Head of caudate nucleus (tissue), 42 donors: ENCODE measurements around the gene OGA.

Experiments
- DNase-seq, 42 donors: peaks; one replicate each; pipeline versions ENCODE4 v3.0.0 to v3.0.0-alpha.2; 2020 to 2021; ENCODE audit warnings: mixed read lengths in 7 of 42
- intact Hi-C: fragments of 100-400 bp; cut with DNase I; formaldehyde crosslinking; loops from one replicate; pipeline ENCODE4 v1.15.0; 2022

Gene OGA

DNA sequence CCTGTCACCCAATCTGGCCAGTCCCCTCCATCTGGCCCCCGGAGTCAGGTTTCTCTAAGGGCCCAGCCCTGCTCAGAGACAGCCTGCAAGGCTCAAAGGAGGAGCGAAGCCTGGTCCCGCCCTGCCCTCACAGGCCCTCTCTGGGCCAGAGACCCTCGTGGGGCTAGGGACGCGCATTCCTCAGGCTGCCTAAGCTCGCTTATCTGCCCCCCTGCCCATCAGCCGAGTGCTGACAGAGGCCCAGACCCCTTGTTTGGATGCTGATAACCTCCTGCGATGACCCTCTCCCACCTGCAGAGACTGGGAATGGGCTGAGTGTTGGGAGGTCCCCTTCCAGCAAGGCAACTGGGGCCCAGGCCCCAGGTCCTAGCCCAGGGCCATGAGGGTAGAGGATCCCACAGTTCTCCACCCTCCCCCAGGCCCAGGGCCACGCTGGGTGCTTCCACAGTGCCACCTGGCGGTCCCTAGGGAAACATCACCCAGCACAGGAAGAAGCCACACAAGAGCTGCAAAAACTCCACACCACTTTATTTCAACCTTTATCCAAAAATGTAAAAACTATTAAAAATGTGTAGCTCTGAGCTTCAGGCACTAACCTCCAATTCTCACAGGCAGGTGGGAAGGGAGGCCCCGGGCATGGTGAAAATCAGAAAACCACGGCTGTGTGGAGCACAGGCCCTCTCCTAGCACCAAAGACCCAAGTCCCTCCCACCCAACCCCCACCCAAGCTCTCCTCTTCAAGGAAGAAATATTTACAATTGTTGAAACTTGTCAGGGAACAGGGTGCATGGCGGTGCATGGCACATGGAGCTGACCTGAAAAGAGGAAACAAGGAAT lies 37.2 kb downstream of the OGA start:
- intact Hi-C loops, result loop anchor here (5.0 kb wide), 1 partner anchor 179 kb away; no protein-coding TSS in a partner anchor
- peak; percentile 49 to 88 (median 74) for DNase-seq

DNA sequence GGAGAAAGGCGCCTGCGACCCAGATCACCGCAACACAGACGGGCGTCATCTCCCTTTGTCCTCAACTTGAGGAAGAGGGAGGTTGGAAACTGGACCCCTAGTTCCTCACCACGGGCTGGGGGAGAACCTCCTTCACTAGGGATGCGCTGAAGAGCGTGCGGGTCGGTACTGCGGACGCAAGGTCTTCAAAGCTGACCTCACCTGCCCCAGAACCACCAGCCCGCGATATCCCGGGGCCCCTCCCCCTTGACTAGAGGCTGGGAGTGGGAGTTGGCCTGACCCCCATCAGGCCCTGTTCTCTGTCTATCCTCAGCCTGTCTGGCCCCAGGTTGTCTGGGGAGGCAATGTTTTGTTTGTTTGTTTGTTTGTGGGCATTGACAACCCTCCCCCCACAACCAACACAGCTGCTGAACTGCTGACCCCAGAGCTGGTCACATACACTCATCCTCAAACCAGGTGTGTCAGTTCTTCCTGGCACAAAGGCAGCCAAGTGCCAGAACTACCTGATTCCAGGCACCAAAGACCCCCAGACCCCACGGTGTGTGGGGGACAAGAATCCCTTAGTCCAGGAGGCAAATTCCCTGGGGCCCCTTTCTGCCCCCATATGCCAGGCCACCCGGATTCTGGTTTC lies 37.9 kb downstream of the OGA start:
- intact Hi-C loops, result loop anchor here (5.0 kb wide), 1 partner anchor 178 kb away; no protein-coding TSS in a partner anchor
- peak in 4 of 42 donors; percentile 8 to 28 (median 18) for DNase-seq

DNA sequence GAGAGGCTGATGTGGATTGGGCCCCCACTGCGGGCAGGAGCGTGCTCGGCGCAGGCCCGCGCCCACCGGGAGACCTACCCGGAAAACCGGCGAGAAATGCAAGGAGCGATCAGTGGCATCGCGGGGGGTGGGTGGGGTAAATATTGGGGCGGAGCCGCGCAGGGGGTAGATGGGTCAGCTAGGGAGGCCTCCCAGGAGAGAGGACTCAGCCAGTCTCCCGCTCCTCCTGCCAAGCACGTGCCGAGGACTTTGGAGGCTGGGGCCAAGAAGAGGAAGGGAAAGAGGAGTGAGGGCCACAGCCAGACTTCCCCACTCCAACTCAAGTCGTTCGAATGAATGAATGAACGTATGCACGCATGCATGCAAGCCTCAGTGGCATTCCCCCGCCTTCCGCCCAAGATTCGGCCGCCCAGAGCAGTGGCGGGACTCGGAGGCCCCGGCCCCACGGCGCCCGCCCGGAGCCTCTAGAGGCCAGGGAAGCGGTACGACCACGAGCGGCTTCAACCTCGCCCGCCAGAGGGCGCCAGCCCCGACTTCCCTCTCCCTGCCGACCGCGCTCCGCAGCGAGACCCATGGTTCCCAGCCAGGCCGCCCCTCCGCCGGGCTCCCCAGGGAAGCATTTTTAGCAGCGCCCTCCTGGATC lies 38.6 kb downstream of the OGA start:
- intact Hi-C loops, result loop anchor here (5.0 kb wide), 1 partner anchor 177 kb away; no protein-coding TSS in a partner anchor
- peak; percentile 63 to 94 (median 84) for DNase-seq

DNA sequence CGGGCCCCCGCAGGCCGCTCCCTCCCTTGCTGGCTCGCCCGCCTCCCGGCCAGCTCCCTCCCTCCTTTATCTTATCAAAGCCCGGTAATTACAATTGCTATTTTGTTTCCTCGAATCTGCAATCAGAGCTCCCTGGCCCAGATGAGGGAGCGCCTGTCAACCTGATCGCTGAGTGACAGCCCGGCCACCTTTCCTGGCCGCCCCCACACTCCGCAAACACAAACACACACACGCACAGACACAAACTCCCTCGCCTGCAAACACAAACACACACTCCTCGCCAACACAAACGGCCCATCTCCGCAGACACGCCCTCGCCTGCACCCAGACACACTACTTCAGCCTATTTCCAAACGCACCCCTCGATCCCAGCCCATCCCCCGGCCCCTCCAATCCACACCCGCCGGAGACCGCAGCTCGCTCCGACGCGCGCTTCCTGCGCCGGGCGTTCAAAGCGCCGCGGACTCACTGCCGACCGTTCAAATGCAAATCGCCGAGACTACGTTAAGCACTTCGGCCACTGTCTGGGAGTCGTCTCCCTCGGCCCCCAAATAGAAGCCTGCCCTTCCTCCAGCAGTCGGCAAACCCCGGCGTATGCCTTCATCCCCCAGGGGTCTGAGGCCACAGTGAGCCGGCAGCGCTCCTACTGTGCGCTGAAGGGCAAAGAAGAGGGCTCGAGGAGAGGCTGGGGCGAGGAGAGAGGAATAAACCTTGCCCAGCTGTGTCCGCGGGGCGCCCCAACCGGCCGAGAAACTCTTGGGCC lies 39.3 kb downstream of the OGA start:
- intact Hi-C loops, result no loop called here
- DNase-seq, result peak in 6 of 42 donors; percentile 8 to 34 (median 18)

DNA sequence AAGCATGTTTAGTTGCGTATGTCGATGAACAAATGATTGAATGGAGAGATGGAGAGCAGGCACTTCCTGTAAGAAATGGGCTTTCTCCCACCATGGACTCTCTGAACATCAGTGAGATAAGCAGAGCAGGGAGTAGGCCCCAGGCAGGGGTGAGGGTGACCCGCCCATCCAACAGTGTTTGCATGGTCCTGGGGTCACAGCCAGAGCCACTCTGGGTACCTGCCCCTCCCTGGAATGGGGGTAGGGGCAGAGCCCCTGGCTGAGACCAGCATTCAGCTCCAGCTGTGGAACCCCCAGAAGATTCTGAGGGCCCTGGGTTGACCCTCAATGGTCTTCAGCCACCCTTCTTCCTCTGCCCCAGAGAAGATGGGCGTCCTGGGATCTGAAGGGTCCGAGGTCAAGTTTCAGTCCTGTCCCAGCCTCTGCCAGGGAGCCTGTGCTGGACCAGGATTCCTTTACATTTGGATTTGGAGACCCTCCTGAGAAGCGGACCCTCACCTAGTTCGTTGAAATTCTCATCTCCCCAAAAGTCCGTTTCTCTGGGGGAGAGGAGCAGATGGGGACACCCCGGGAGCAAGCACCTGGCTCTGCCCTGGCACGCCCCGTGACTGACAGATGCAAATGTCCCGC lies 40.0 kb downstream of the OGA start:
- peak in 4 of 42 donors; percentile 6 to 26 (median 9) for DNase-seq
- intact Hi-C loops, result no loop called here

DNA sequence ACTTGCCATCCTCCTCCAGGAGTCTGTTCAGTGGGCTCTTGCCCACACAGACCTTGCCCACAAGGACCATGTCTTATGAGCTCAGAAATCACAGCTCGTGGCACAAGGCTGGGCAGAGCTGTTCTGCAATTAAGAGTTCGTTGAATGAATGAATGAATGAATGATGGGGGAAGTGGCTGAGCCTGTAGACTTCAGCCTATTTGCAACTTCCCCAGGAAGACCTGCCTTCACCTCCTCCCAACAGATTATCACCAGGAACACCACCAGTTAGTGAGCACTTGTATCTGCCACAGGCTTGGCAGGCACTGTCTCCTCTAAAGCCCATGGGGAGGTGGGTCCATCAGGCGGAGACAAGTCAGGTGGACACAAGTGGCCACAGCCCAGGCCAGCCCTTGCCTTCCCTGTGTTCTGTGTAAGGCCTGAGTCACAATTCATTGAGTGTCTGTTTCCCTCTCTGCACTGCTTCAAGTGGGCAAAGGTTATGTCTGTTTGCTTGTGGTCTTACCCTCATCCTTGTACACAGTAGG lies 40.6 kb downstream of the OGA start:
- intact Hi-C loops, result no loop called here
- DNase-seq, result peak in 4 of 42 donors; percentile 11 to 26 (median 17)

DNA sequence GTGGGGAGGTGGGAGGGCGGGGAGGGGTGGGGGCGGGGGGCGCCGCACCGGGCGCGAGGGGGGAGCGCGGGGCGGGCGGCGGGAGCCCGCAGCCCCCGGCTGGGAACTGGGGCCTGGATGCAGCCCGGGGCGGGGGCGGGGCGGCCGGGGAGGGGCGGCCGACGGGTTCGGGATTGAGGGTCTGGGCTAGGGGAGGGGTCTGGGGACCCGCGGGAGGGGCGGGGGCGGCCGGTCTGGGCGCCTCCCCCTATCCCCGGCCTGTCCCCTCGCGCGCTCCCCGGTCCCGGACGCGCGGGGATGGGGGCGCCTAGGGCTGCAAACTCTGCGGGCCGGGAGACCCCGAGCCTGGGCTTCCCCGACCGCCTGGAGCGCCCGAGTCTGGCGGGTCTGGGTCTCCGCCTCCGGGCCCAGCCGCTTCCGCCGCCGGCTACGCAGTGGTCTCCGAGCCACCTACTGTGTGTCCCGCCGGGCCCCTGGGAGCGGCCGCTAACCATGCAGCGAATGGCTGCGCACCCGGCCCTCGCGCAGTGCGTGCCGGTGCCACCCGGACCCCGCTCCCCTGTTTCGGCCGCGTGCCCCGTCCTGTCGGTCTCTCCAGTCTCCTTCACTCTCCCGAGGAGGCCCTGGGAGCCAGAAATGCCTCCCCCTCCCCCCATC lies 42.0 kb downstream of the OGA start:
- intact Hi-C loops, result no loop called here
- DNase-seq, result peak in 5 of 42 donors; percentile 3 to 25 (median 10)

DNA sequence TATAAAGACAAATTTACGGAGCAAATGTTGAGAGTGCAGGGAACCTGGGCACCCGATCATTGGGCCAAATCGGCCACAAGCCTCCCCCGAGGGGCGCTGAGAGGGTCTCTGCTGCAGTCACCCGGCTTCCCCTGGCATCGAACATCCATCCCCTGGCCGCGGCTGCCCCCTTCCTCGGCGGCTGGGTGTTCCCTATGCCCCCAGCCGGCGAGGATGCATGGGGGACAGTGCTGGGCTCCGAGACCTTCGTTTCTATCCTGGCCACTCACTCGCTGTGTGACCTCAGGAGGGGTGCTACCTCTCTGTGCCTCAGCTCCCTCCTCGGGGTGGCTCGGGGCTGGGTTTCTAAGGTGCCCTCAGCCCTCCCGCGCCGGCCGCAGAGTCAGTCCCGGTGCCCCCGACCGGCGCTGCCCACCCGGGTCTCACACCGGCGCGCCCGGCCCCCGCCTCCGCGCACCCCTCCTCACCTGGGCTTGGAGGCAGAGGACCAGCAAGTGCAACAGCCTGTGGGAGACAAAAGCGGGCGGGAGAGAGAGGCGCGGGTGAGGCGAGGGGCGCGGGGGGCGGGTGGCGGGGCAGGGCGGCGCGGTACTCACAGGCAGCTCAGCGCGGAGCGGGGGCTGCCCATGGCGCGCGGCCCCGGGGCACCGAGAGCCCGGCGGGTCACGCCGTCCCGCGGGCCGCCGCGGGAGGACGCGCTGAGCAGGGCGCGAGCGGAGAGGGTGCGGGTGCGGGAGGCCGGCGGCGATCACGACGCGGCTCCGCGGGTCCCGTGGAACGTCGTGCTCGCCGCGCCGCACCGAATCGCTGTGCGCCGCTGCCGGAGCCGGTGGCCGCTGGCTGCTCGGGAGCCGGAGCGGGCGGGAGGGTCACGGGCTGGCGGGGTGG lies 42.7 kb downstream of the OGA start, which contains the start of gene FGF8:
FGF8 (minus strand) TSS at position 842 of the 888 bp plus-strand sequence; CDS start at position 628, 214 bp downstream.
- peak in 2 of 42 donors; percentile 8 to 21 for DNase-seq
- intact Hi-C loops, result no loop called here

DNA sequence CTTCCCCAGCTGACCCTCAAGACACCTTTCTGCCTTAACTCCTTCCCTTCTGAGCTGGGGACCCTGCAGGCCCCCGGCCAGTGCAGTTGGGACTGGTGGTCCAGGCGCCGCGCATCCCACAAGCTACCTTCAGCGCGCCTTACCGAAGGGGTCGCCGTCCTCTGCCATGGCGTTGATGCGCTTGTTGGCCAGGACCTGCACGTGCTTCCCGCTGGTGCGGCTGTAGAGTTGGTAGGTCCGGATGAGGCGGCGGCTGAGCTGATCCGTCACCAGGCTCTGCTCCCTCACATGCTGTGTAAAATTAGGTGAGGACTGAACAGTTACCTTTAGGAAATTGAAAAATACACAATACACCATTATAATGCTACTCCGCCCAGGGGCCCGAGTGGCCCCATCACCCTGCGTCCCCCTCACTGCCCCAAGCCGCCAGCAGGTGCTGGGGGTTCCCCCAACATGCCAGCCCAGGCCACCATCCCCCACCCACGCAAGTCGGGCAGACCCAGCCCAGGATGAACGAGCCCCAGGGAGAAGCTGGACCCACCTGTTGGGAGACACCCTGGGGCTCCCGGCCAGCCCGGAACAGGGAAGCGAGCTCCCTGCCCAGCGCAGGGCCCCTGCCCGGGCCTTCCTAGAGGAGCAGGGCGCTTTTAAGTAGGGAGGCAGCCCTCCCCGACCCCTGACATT lies 43.5 kb downstream of the OGA start:
- intact Hi-C loops, result no loop called here
- DNase-seq, result peak in 2 of 42 donors; percentile 7 to 21

DNA sequence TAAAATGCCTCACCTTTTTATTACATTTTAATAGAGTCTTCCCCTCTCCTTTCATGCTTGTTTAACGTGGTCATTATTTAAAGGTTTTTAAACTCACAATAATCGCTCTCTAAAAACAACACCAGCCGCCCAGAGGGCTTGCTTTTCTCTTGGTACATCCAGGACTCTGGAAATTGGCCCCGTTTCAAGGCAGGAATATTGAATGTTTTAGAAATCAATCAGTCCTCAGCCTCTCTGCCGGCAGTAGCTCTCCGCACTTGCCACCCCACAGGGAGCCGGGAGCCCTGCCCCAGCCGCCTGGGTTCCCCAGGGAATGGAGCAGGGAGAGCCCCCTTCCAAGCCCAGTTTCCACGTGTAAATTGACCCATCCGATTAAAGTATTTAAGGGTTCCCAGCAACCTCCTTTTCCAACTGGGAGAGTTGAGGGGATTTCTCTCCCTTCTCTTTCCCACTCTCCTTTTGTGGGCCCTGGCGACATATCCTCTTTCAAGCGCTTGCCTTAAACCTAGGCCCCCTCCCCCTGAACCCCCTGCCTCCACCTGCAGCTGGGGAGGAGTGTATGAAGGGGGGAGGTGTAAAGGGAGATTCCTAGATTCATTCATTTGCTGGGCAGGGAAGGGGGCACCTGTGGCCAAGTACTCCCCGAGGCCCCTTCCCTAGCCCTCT lies 44.2 kb downstream of the OGA start:
- DNase-seq, result peak in 3 of 42 donors; percentile 4 to 15 (median 12)
- intact Hi-C loops, result no loop called here

DNA sequence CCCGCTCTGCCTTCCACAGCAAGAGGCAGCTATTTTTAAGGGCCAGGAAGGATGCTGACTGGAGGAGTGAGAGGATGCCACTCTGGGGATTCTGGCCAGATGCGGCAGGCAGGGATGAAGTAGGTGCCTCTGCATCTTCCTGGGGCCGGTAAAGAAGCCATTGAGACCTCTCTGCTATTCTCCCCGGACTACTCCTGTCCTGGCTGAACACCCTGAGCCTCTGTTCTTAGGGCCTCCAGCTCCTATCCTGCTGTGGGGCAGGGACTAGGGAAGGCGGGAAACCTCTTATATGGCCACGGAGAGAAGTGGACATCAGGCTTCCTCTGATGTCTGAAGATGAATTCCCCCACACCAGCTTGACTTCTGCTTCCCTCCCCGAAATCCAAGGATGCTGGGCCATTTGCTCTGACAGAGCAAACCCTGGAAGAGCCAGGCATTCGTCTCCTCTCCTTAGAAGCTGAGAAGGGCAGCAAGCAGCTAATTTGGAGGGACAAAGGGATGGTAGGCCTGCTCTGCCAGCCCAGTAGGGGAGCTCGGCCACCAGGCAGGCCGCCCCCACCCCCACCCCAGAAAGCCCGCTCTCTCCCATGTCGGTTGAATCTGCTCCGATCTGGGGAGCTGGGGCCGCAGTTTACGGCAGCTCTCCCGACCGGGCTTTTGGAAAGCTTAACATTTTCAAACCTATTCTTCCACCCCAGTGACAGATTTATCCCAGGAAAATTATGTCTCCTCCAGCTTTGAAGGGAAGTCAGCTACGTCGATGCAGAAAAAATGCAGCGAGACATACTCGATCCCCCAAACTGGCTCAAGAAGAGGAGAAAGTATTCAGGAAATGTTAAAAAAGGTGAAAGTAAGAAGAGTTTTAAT lies 45.1 kb downstream of the OGA start:
- intact Hi-C loops, result no loop called here
- DNase-seq, result peak in 1 of 42 donors; percentile 20

DNA sequence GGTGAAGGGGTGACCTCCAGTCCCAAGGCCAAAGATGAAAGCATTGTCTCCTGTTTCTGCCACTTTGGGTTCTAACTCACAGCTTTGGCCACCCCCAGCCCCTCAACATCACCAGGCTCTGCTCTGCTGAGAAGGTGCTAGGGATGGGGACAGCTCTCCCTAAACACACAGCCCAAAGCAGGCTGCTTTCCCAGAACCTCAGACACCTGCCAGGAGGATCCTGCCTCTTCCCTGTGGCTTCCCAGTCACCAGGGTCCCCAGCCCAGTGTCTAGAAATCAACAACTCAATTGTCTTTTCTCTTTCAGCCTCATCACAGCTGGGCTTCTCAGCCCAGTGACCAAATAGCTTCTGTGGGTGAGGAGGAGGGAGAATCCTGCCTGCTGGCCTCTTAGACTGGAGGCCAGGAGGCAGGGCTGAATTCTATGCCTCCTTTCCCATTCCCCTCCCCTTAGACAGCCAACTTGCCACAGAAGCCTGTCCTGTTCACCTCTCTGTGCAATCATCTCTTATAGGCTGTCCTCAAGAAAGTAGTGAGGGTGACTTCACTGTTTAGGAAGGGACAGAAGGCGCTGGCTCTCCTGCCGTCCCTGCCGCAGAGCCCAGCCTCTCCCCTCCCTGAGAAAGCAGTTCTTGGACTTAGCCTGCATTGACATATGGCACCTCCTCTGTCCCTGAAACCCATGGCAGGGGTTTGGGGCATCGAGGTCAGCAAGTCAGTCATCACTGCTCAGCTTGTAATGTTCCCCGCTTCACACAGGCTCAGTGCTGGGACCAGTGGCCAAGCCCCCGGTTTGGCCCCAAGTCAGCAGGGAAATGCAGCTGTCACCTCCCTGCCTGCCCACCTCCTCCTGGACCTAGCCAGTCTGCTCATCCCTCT lies 46.0 kb downstream of the OGA start:
- DNase-seq, result peak in 4 of 42 donors; percentile 3 to 23 (median 8)
- intact Hi-C loops, result no loop called here

DNA sequence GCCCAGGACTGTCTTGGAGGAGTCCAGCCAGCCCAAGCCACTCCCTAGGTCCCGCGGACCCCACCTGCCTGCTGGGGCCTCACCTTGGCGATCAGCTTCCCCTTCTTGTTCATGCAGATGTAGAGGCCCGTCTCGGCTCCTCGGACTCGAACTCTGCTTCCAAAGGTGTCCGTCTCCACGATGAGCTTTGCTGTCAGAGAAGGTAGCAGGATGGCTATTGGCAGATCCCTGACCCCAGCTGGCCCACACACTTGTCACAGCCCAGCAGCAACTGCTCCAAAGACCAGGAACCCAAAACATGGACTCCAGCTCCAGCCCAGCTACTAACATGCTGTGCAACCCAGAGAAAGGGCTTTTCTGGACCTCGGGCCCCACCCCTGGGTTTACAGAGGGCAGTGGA lies 46.9 kb downstream of the OGA start:
- intact Hi-C loops, result no loop called here
- peak in 1 of 42 donors; percentile 23 for DNase-seq
